Ishikawa (cell line): Measurements from ENCODE around the gene CCDC60.

ENCODE experiments used
- CEBPB ChIP-seq: IDR thresholded peaks from 2 replicates; pipeline ENCODE4 v1.6.1; 2012
- CREB1 ChIP-seq: IDR thresholded peaks from 2 replicates; pipeline ENCODE4 v1.6.1; 2012; ENCODE audit warnings: low read depth
- EGR1 ChIP-seq: IDR thresholded peaks from 2 replicates; pipeline ENCODE4 v1.6.1; 2012
- EP300 ChIP-seq: IDR thresholded peaks from 2 replicates; pipeline ENCODE4 v1.6.1; 2012; ENCODE audit warnings: borderline replicate concordance
- FOXM1 ChIP-seq: IDR thresholded peaks from 2 replicates; pipeline ENCODE4 v1.6.1; 2012; ENCODE audit warnings: low read depth, borderline replicate concordance
- MAX ChIP-seq: IDR thresholded peaks from 2 replicates; pipeline ENCODE4 v1.6.1; 2012
- NFIC ChIP-seq: IDR thresholded peaks from 2 replicates; pipeline ENCODE4 v1.6.1; 2012
- RAD21 ChIP-seq: IDR thresholded peaks from 2 replicates; pipeline ENCODE4 v1.6.1; 2012; ENCODE audit warnings: low read depth
- REST ChIP-seq: IDR thresholded peaks from 2 replicates; pipeline ENCODE4 v1.6.1; 2012; ENCODE audit warnings: low read depth, mild to moderate bottlenecking
- TAF1 ChIP-seq: IDR thresholded peaks from 2 replicates; pipeline ENCODE4 v1.6.1; 2012; ENCODE audit warnings: low read depth, mild to moderate bottlenecking
- TCF12 ChIP-seq: IDR thresholded peaks from 2 replicates; pipeline ENCODE4 v1.6.1; 2012; ENCODE audit warnings: low read depth
- TEAD4 ChIP-seq: IDR thresholded peaks from 2 replicates; pipeline ENCODE4 v1.6.1; 2012
- USF1 ChIP-seq: IDR thresholded peaks from 2 replicates; pipeline ENCODE4 v1.6.1; 2012
- YY1 ChIP-seq: IDR thresholded peaks from 2 replicates; pipeline ENCODE4 v1.6.1; 2012; ENCODE audit warnings: low read depth
- ZBTB7A ChIP-seq: IDR thresholded peaks from 2 replicates; pipeline ENCODE4 v1.6.1; 2012; ENCODE audit warnings: low read depth

CCDC60 gene

GRCh38 chr12:119354172-119354571 lies 19.6 kb downstream of the CCDC60 start:
- TF ChIP-seq NFIC, result no peak
- no peak for TF ChIP-seq EGR1
- TF ChIP-seq RAD21, result no peak
- TF ChIP-seq REST, result no peak
- no peak for TF ChIP-seq ZBTB7A
- TF ChIP-seq MAX, result no peak
- TF ChIP-seq TAF1, result no peak
- TF ChIP-seq TCF12, result no peak
- no peak for TF ChIP-seq USF1
- TF ChIP-seq FOXM1, result no peak
- TF ChIP-seq CEBPB, result no peak
- no peak for TF ChIP-seq CREB1

GRCh38 chr12:119363037-119363436 lies 28.5 kb downstream of the CCDC60 start:
- TF ChIP-seq CEBPB (no peak), MAX (no peak), FOXM1 (no peak), ZBTB7A (no peak), RAD21 (no peak), TAF1 (no peak), EGR1 (no peak), TEAD4 (no peak), EP300 (no peak), YY1 (no peak)

GRCh38 chr12:119363490-119363889 lies 29.0 kb downstream of the CCDC60 start:
- TF ChIP-seq MAX, result no peak
- TF ChIP-seq NFIC, result no peak
- TF ChIP-seq CREB1, result no peak
- no peak for TF ChIP-seq RAD21
- TF ChIP-seq ZBTB7A, result no peak
- no peak for TF ChIP-seq FOXM1
- no peak for TF ChIP-seq CEBPB
- TF ChIP-seq YY1, result no peak
- TF ChIP-seq USF1, result no peak
- no peak for TF ChIP-seq EGR1
- TF ChIP-seq TEAD4, result no peak
- no peak for TF ChIP-seq EP300
- no peak for TF ChIP-seq REST
- no peak for TF ChIP-seq TAF1
- no peak for TF ChIP-seq TCF12

GRCh38 chr12:119365451-119365850 lies 30.9 kb downstream of the CCDC60 start:
- TF ChIP-seq EP300 (no peak), EGR1 (no peak), NFIC (no peak), MAX (no peak)

- no peak for TF ChIP-seq REST
- no peak for TF ChIP-seq EGR1
- TF ChIP-seq MAX, result no peak
- no peak for TF ChIP-seq RAD21
- no peak for TF ChIP-seq CREB1
- TF ChIP-seq EP300, result no peak
Measured at GRCh38 chr12:119366007-119366406, 31.5 kb downstream of the CCDC60 start.
